SK-N-SH treated with all-trans-retinoic acid at 6 μM for 48 hours (cell line): ENCODE measurements around the gene QARS1.

Experiments used
- BACH2 ChIP-seq: fragments of 250-450 bp; sonication (Bioruptor Pico); IDR thresholded peaks from 2 replicates; pipeline ENCODE4 v1.9.0; 2021; ENCODE audit warnings: mild to moderate bottlenecking, borderline replicate concordance
- CSDC2 ChIP-seq: fragments of 250-450 bp; sonication (Bioruptor Pico); IDR thresholded peaks from 2 replicates; pipeline ENCODE4 v1.5.0; 2020; ENCODE audit warnings: mild to moderate bottlenecking, moderate library complexity
- GLIS3 ChIP-seq: fragments of 250-450 bp; sonication (Bioruptor Pico); IDR thresholded peaks from 2 replicates; pipeline ENCODE4 v1.5.0; 2020; ENCODE audit warnings: mild to moderate bottlenecking, moderate library complexity
- PPARA ChIP-seq: fragments of 250-450 bp; sonication (Bioruptor Pico); IDR thresholded peaks from 2 replicates; pipeline ENCODE4 v1.5.0; 2020; ENCODE audit warnings: mild to moderate bottlenecking, borderline replicate concordance
- RARB ChIP-seq: fragments of 250-450 bp; sonication (Bioruptor Pico); IDR thresholded peaks from 2 replicates; pipeline ENCODE4 v1.8.0; 2021; ENCODE audit warnings: mild to moderate bottlenecking, moderate library complexity
- TCF4 ChIP-seq: fragments of 250-450 bp; sonication (Bioruptor Pico); IDR thresholded peaks from 2 replicates; pipeline ENCODE4 v1.8.0; 2021; ENCODE audit warnings: mild to moderate bottlenecking, moderate library complexity, borderline replicate concordance
- ZC3H10 ChIP-seq: fragments of 250-450 bp; sonication (Bioruptor Pico); IDR thresholded peaks from 2 replicates; pipeline ENCODE4 v1.5.1; 2021; ENCODE audit warnings: mild to moderate bottlenecking, moderate library complexity
- ZFP3 ChIP-seq: fragments of 250-450 bp; sonication (Bioruptor Pico); IDR thresholded peaks from 2 replicates; pipeline ENCODE4 v1.5.0; 2020; ENCODE audit warnings: mild to moderate bottlenecking, moderate library complexity
- ZFP30 ChIP-seq: fragments of 450-650 bp; formaldehyde crosslinking; IDR thresholded peaks from 2 replicates; pipeline ENCODE4 v1.5.0; 2022; ENCODE audit warnings: mild to moderate bottlenecking, moderate library complexity
- ZNF70 ChIP-seq: fragments of 450-650 bp; formaldehyde crosslinking; IDR thresholded peaks from 2 replicates; pipeline ENCODE4 v1.5.0; 2020; ENCODE audit warnings: mild to moderate bottlenecking, moderate library complexity
- TF ChIP-seq, protein P1 (sequence below): fragments of 250-450 bp; sonication (Bioruptor Pico); IDR thresholded peaks from 2 replicates; pipeline ENCODE4 v1.8.0; 2020; ENCODE audit warnings: mild to moderate bottlenecking, moderate library complexity, borderline replicate concordance
- TF ChIP-seq, protein P2 (sequence below): fragments of 250-450 bp; sonication (Bioruptor Pico); IDR thresholded peaks from 2 replicates; pipeline ENCODE4 v1.5.1; 2020; ENCODE audit warnings: low read depth, mild to moderate bottlenecking, moderate library complexity
- TF ChIP-seq, protein P3 (sequence below): fragments of 250-450 bp; sonication (Bioruptor Pico); IDR thresholded peaks from 2 replicates; pipeline ENCODE4 v1.8.0; 2021; ENCODE audit warnings: low read depth, mild to moderate bottlenecking, moderate library complexity, borderline replicate concordance

DNA sequence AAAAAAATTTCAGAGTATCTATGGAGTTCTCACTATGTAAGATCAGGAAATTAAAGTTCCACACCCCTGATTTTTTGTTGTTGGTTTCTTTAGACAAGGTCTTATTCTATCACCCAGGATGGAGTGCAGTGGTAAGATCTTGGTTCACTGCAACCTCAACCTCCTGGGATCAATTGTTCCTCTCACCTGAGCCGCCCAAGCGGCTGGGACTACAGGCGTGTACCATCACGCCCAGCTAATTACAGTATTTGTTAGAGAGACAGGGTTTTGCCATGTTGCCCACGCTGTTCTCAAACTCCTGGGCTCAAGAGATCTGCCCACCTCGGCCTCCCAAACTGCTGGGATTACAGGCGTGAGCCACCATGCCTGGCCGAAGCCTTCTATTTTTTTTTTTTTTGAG lies 23.1 kb downstream of the QARS1 start:
- TF ChIP-seq RARB (CRISPR knock-in tag) (no peak), ZFP30 (CRISPR knock-in tag) (no peak), ZFP3 (CRISPR knock-in tag) (no peak), GLIS3 (CRISPR knock-in tag) (no peak), BACH2 (CRISPR knock-in tag) (no peak), CSDC2 (CRISPR knock-in tag) (no peak), ZNF70 (CRISPR knock-in tag) (no peak), TCF4 (CRISPR knock-in tag) (no peak), ZC3H10 (CRISPR knock-in tag) (no peak), PPARA (CRISPR knock-in tag) (no peak)
- TF ChIP-seq, protein P1, sequence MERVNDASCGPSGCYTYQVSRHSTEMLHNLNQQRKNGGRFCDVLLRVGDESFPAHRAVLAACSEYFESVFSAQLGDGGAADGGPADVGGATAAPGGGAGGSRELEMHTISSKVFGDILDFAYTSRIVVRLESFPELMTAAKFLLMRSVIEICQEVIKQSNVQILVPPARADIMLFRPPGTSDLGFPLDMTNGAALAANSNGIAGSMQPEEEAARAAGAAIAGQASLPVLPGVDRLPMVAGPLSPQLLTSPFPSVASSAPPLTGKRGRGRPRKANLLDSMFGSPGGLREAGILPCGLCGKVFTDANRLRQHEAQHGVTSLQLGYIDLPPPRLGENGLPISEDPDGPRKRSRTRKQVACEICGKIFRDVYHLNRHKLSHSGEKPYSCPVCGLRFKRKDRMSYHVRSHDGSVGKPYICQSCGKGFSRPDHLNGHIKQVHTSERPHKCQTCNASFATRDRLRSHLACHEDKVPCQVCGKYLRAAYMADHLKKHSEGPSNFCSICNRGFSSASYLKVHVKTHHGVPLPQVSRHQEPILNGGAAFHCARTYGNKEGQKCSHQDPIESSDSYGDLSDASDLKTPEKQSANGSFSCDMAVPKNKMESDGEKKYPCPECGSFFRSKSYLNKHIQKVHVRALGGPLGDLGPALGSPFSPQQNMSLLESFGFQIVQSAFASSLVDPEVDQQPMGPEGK = no peak
- TF ChIP-seq, protein P2, sequence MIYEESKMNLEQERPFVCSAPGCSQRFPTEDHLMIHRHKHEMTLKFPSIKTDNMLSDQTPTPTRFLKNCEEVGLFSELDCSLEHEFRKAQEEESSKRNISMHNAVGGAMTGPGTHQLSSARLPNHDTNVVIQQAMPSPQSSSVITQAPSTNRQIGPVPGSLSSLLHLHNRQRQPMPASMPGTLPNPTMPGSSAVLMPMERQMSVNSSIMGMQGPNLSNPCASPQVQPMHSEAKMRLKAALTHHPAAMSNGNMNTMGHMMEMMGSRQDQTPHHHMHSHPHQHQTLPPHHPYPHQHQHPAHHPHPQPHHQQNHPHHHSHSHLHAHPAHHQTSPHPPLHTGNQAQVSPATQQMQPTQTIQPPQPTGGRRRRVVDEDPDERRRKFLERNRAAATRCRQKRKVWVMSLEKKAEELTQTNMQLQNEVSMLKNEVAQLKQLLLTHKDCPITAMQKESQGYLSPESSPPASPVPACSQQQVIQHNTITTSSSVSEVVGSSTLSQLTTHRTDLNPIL (CRISPR knock-in tag) = no peak
- TF ChIP-seq, protein P3, sequence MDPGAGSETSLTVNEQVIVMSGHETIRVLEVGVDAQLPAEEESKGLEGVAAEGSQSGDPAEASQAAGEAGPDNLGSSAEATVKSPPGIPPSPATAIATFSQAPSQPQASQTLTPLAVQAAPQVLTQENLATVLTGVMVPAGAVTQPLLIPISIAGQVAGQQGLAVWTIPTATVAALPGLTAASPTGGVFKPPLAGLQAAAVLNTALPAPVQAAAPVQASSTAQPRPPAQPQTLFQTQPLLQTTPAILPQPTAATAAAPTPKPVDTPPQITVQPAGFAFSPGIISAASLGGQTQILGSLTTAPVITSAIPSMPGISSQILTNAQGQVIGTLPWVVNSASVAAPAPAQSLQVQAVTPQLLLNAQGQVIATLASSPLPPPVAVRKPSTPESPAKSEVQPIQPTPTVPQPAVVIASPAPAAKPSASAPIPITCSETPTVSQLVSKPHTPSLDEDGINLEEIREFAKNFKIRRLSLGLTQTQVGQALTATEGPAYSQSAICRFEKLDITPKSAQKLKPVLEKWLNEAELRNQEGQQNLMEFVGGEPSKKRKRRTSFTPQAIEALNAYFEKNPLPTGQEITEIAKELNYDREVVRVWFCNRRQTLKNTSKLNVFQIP (CRISPR knock-in tag) = no peak
